Measurements from ENCODE around the gene HHAT. TPM values are rescaled to one million over a fixed set of nuclear protein-coding genes. Genes with fewer than 3 reads are reported as not detected.

HHAT gene
- total RNA-seq, 3 donors from 2014 or later = 3.8 to 31.6 (median 15.1) TPM

GRCh38 chr1:210359255-210359654, 30.6 kb downstream of the HHAT start:
- Histone ChIP-seq H3K4me1 (peaks cover 0 to 9% of the 10 kb centered on the region in 2 donors), H3K27me3 (no peaks in the 10 kb centered on the region), H3K27ac (no peak overlapping the region), H3K9me3 (no peaks in the 10 kb centered on the region), H3K36me3 (no peaks in the 10 kb centered on the region), H3K4me3 (no peak overlapping the region)
- intact Hi-C loops (cut with DNase I; ENCODE audit: low total_unique reads) = no loop called here
- DNase-seq (ENCODE audit: low spot score in 2 of 2) = no peak
- no peak for TF ChIP-seq POLR2A (IDR thresholded peaks at IDR 0.05)
- TF ChIP-seq CTCF (IDR thresholded peaks at IDR 0.05) = no peak
- TF ChIP-seq POLR2AphosphoS5 (IDR thresholded peaks at IDR 0.05) = no peak

GRCh38 chr1:210360852-210361477, 32.3 kb downstream of the HHAT start:
- H3K36me3 ChIP-seq = no peaks in the 10 kb centered on the region
- H3K27me3 ChIP-seq = no peaks in the 10 kb centered on the region
- no peaks in the 10 kb centered on the region for H3K9me3 ChIP-seq
- intact Hi-C loops (cut with DNase I; ENCODE audit: low total_unique reads) = no loop called here
- DNase-seq (ENCODE audit: low spot score in 2 of 2) = no peak
- H3K27ac ChIP-seq = peak overlapping the region in 1 of 2 donors; percentile 15
- peaks cover 0 to 20% of the 10 kb centered on the region in 2 donors for H3K4me1 ChIP-seq
- TF ChIP-seq CTCF (IDR thresholded peaks at IDR 0.05) (peak; percentile 25 to 60 (median 58)), POLR2AphosphoS5 (IDR thresholded peaks at IDR 0.05) (no peak)
- no peak overlapping the region for H3K4me3 ChIP-seq

GRCh38 chr1:210361665-210362064, 33.0 kb downstream of the HHAT start:
- H3K36me3 ChIP-seq = no peaks in the 10 kb centered on the region
- H3K27ac ChIP-seq = peak overlapping the region in 1 of 2 donors; percentile 15
- H3K9me3 ChIP-seq = no peaks in the 10 kb centered on the region
- no peak for TF ChIP-seq POLR2AphosphoS5 (IDR thresholded peaks at IDR 0.05)
- no peak for TF ChIP-seq CTCF (IDR thresholded peaks at IDR 0.05)
- no peak for TF ChIP-seq POLR2A (IDR thresholded peaks at IDR 0.05)
- intact Hi-C loops (cut with DNase I; ENCODE audit: low total_unique reads) = no loop called here
- H3K4me1 ChIP-seq = peaks cover 0 to 22% of the 10 kb centered on the region in 2 donors
- no peaks in the 10 kb centered on the region for H3K27me3 ChIP-seq
- H3K4me3 ChIP-seq = no peak overlapping the region
- no peak for DNase-seq (ENCODE audit: low spot score in 2 of 2)

GRCh38 chr1:210362526-210362925, 33.8 kb downstream of the HHAT start:
- H3K9me3 ChIP-seq = no peaks in the 10 kb centered on the region
- peak overlapping the region; percentile 64 to 72 for H3K27ac ChIP-seq
- H3K4me3 ChIP-seq = no peak overlapping the region
- no peaks in the 10 kb centered on the region for H3K27me3 ChIP-seq
- H3K4me1 ChIP-seq = peaks cover 0 to 22% of the 10 kb centered on the region in 2 donors
- TF ChIP-seq POLR2A (IDR thresholded peaks at IDR 0.05) (no peak), POLR2AphosphoS5 (IDR thresholded peaks at IDR 0.05) (peak in 1 of 3 donors; percentile 46)
- H3K36me3 ChIP-seq = no peaks in the 10 kb centered on the region
- intact Hi-C loops (cut with DNase I; ENCODE audit: low total_unique reads) = no loop called here
- no peak for DNase-seq (ENCODE audit: low spot score in 2 of 2)

GRCh38 chr1:210363119-210363518, 34.4 kb downstream of the HHAT start:
- no peak for DNase-seq (ENCODE audit: low spot score in 2 of 2)
- Histone ChIP-seq H3K9me3 (no peaks in the 10 kb centered on the region), H3K27ac (peak overlapping the region; percentile 64 to 72), H3K4me3 (no peak overlapping the region), H3K27me3 (no peaks in the 10 kb centered on the region), H3K4me1 (peaks cover 0 to 22% of the 10 kb centered on the region in 2 donors), H3K36me3 (no peaks in the 10 kb centered on the region)
- no peak for TF ChIP-seq POLR2A (IDR thresholded peaks at IDR 0.05)
- TF ChIP-seq CTCF (IDR thresholded peaks at IDR 0.05) = no peak
- TF ChIP-seq POLR2AphosphoS5 (IDR thresholded peaks at IDR 0.05) = no peak
- intact Hi-C loops (cut with DNase I; ENCODE audit: low total_unique reads) = no loop called here

All from breast epithelium (tissue), 4 donors.